CD14-positive monocyte (primary cell): ENCODE data around the gene CEP112. TPM values are rescaled to one million over a fixed set of nuclear protein-coding genes. Genes with fewer than 3 reads are reported as not detected.

Experiments used
- DNase-seq, 3 donors: peaks; one replicate each; pipeline ENCODE4 v3.0.0-alpha.2; 2011 to 2022
- H2AFZ ChIP-seq: 2 replicates; pipeline ENCODE4 v1.6.0; 2012; ENCODE audit warnings: mild to moderate bottlenecking, low read depth, low read length, inconsistent platforms; ENCODE audit not compliant: insufficient read depth, poor library complexity, severe bottlenecking
- H3K27ac ChIP-seq, 2 donors: 1 replicate in 1 of 2; 2 replicates in 1 of 2; pipeline ENCODE4 v1.5.1; 2012 to 2013; ENCODE audit warnings: low read length in 2 of 2, control low read depth in 1 of 2, inconsistent platforms in 1 of 2, low read depth in 1 of 2, mild to moderate bottlenecking in 1 of 2
- H3K27me3 ChIP-seq, 2 donors: one replicate each; pipeline versions ENCODE4 v1.6.0 to v1.6.1; 2011 to 2013; ENCODE audit warnings: low read length in 2 of 2; ENCODE audit not compliant: control insufficient read depth in 2 of 2, insufficient read depth in 2 of 2
- H3K36me3 ChIP-seq, 2 donors: replicated peaks in 1 of 2; 1 replicate in 1 of 2; 2 replicates in 1 of 2; pipeline versions ENCODE4 v1.5.1 to v1.6.1; 2012 to 2013; ENCODE audit warnings: low read length in 2 of 2, control low read depth in 1 of 2, inconsistent platforms in 1 of 2, mild to moderate bottlenecking in 1 of 2; ENCODE audit not compliant: insufficient read depth in 2 of 2, control insufficient read depth in 1 of 2
- H3K4me1 ChIP-seq, 2 donors: 1 replicate in 1 of 2; 2 replicates in 1 of 2; pipeline versions ENCODE4 v1.5.1 to v1.6.1; 2012 to 2013; ENCODE audit warnings: low read length in 2 of 2, control low read depth in 1 of 2, inconsistent platforms in 1 of 2, mild to moderate bottlenecking in 1 of 2, moderate library complexity in 1 of 2; ENCODE audit not compliant: insufficient read depth in 2 of 2, control insufficient read depth in 1 of 2
- H3K4me2 ChIP-seq: replicated peaks from 2 replicates; pipeline ENCODE3; 2012; ENCODE audit warnings: low read length, moderate library complexity, mild to moderate bottlenecking; ENCODE audit not compliant: poor library complexity, severe bottlenecking; ENCODE audit errors: extremely low read depth
- H3K4me3 ChIP-seq, 3 experiments: fragments of 200-600 bp in 1 of 3; sonication (generic) in 1 of 3; replicated peaks in 1 of 3; 1 replicate in 2 of 3; 2 replicates in 1 of 3; pipeline ENCODE4 v1.5.1; 2011 to 2013; ENCODE audit warnings: low read length in 3 of 3, mild to moderate bottlenecking in 3 of 3, control low read depth in 2 of 3, low read depth in 2 of 3, inconsistent platforms in 1 of 3, moderate library complexity in 1 of 3
- H3K79me2 ChIP-seq: 2 replicates; pipeline ENCODE4 v1.6.0; 2012; ENCODE audit warnings: mild to moderate bottlenecking, control low read depth, inconsistent platforms, low read length, moderate library complexity; ENCODE audit not compliant: insufficient read depth
- H3K9ac ChIP-seq: 2 replicates; pipeline ENCODE4 v1.6.0; 2017; ENCODE audit warnings: low read length, mild to moderate bottlenecking; ENCODE audit not compliant: insufficient read depth, poor library complexity, severe bottlenecking
- H3K9me3 ChIP-seq, 2 donors: replicated peaks in 1 of 2; 1 replicate in 1 of 2; 2 replicates in 1 of 2; pipeline versions ENCODE4 v1.5.1 to v1.6.1; 2012 to 2013; ENCODE audit warnings: low read length in 2 of 2, control low read depth in 1 of 2; ENCODE audit not compliant: control insufficient read depth in 1 of 2, insufficient read depth in 1 of 2
- H4K20me1 ChIP-seq: 2 replicates; pipeline ENCODE4 v1.6.0; 2012; ENCODE audit warnings: mild to moderate bottlenecking, low read length, control low read depth, moderate library complexity; ENCODE audit not compliant: insufficient read depth
- H3K27ac Mint-ChIP-seq, 7 donors: one replicate each; pipeline ENCODE4 v1.8.0; 2020; ENCODE audit warnings: mild to moderate bottlenecking in 7 of 7, mixed read lengths in 7 of 7, moderate library complexity in 6 of 7, inconsistent platforms in 2 of 7
- H3K27me3 Mint-ChIP-seq, 3 donors: one replicate each; pipeline ENCODE4 v1.8.0; 2021 to 2022; ENCODE audit warnings: low read depth in 3 of 3, mild to moderate bottlenecking in 3 of 3, mixed read lengths in 3 of 3, moderate library complexity in 3 of 3, inconsistent platforms in 1 of 3
- H3K36me3 Mint-ChIP-seq, 2 donors: one replicate each; pipeline ENCODE4 v1.8.0; 2020; ENCODE audit warnings: mixed read lengths in 2 of 2, inconsistent platforms in 1 of 2, mild to moderate bottlenecking in 1 of 2
- H3K4me1 Mint-ChIP-seq: one replicate; pipeline ENCODE4 v1.8.0; 2020; ENCODE audit warnings: mild to moderate bottlenecking, mixed read lengths
- H3K4me3 Mint-ChIP-seq, 2 donors: one replicate each; pipeline ENCODE4 v1.8.0; 2020; ENCODE audit warnings: mild to moderate bottlenecking in 2 of 2, mixed read lengths in 2 of 2, moderate library complexity in 1 of 2
- H3K9me3 Mint-ChIP-seq, 7 donors: one replicate each; pipeline ENCODE4 v1.8.0; 2020 to 2022; ENCODE audit warnings: mixed read lengths in 7 of 7, mild to moderate bottlenecking in 6 of 7, moderate library complexity in 6 of 7, inconsistent platforms in 2 of 7
- WGBS: methylation state at CpG from one replicate; pipeline ENCODE4 v1.1.5; 2013; ENCODE audit warnings: missing lambda C conversion rate; ENCODE audit not compliant: insufficient coverage; 5-methylcytosine and 5-hydroxymethylcytosine counted together
- intact Hi-C, 2 donors: fragments of 100-400 bp; cut with micrococcal nuclease; formaldehyde crosslinking; loops; one replicate each; pipeline versions ENCODE4 v1.15.0 to v1.15.1; 2023
- polyA plus RNA-seq, 3 donors: library from polyadenylated mRNA; depleted of rRNA in 1 of 3; unstranded in 2 of 3; stranded (reverse) in 1 of 3; fragments of 300-500 nt in 2 of 3; fragments of >200 nt in 1 of 3; fragmentation: Illumina TruSeq in 2 of 3; gene quantifications; 1 replicate in 2 of 3; 2 replicates in 1 of 3; pipeline ENCODE4 v1.2.3, GENCODE V29; 2012 to 2021
- TF ChIP-seq, protein P1 (sequence below): fragments of 200-600 bp; IDR thresholded peaks from one replicate; pipeline ENCODE4 v1.8.0; 2022; ENCODE audit warnings: antibody characterized with exemption, mild to moderate bottlenecking

CEP112 gene
- polyA plus RNA-seq, 3 donors: 0.10 TPM; not detected in 2

DNA sequence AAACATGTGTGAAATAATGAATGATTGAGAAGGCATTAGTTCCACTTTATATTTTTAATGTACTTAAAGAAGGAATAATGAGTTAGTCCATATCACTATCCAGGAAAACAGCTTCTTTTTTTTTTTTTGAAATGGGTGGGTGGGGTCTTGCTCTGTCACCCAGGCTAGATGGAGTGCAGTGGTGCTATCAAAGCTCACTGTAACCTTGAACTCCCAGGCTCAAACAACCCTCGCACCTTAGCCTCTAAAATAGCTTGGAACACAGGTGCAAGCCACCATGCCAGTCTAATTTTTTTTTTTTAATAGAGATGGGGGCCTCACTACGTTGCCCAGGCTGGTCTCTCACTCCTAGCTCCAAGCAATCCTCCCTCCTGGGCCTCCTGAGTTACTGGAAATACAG lies 275.5 kb downstream of the CEP112 start:
- Histone ChIP-seq H3K4me2 (no peak overlapping the region), H3K27me3 (no peaks in the 10 kb centered on the region), H3K36me3 (no peaks in the 10 kb centered on the region), H3K4me1 (no peaks in the 10 kb centered on the region), H3K9ac (no peak overlapping the region), H3K27ac (no peak overlapping the region), H4K20me1 (no peaks in the 10 kb centered on the region), H3K79me2 (no peaks in the 10 kb centered on the region), H3K9me3 (no peaks in the 10 kb centered on the region), H3K4me3 (no peak overlapping the region), H2AFZ (no peak overlapping the region)
- Mint-ChIP-seq H3K9me3 (peaks cover 2 to 10% (median 8%) of the 10 kb centered on the region in 7 donors), H3K27ac (no peak overlapping the region), H3K4me1 (no peaks in the 10 kb centered on the region), H3K4me3 (no peak overlapping the region), H3K27me3 (peaks cover 0 to 3% (median 1%) of the 10 kb centered on the region in 3 donors), H3K36me3 (no peaks in the 10 kb centered on the region)
- intact Hi-C loops: no loop called here
- TF ChIP-seq, protein P1, sequence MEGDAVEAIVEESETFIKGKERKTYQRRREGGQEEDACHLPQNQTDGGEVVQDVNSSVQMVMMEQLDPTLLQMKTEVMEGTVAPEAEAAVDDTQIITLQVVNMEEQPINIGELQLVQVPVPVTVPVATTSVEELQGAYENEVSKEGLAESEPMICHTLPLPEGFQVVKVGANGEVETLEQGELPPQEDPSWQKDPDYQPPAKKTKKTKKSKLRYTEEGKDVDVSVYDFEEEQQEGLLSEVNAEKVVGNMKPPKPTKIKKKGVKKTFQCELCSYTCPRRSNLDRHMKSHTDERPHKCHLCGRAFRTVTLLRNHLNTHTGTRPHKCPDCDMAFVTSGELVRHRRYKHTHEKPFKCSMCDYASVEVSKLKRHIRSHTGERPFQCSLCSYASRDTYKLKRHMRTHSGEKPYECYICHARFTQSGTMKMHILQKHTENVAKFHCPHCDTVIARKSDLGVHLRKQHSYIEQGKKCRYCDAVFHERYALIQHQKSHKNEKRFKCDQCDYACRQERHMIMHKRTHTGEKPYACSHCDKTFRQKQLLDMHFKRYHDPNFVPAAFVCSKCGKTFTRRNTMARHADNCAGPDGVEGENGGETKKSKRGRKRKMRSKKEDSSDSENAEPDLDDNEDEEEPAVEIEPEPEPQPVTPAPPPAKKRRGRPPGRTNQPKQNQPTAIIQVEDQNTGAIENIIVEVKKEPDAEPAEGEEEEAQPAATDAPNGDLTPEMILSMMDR: no peak
- WGBS: 80% methylated on average over 1 of the region's 2 CpGs
- no peak for DNase-seq

DNA sequence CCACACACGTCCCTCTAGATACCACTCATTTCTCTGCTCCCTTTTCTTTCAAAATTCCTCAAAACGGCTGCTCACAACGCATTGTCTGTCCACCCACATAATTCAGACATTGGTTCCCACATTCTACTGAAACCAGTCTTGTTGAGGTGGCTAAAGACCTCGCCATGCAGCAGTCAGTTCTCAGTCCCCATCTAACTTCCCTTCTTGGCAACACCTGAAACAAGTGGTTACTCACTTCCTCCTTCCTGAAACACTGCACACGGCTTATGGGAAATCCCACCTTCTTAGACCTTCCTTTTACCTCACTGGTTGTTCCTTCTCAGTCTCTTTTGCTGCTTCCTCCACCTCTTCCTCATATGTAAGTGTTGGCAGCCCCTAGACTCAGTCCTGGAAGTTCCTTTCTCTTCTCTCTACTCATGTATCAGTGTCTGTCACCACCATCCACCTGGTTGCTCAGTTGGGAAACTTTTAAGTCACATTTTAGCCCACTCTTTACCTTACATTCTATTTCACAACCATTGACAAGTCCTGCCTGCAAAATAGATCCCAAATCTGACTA lies 277.1 kb downstream of the CEP112 start:
- Histone ChIP-seq H4K20me1 (no peaks in the 10 kb centered on the region), H3K9me3 (no peaks in the 10 kb centered on the region), H3K27ac (no peak overlapping the region), H3K4me2 (no peak overlapping the region), H2AFZ (no peak overlapping the region), H3K27me3 (no peaks in the 10 kb centered on the region), H3K79me2 (no peaks in the 10 kb centered on the region), H3K36me3 (no peaks in the 10 kb centered on the region), H3K9ac (no peak overlapping the region), H3K4me1 (no peaks in the 10 kb centered on the region), H3K4me3 (no peak overlapping the region)
- no peak overlapping the region for H3K4me3 Mint-ChIP-seq
- intact Hi-C loops: no loop called here
- H3K36me3 Mint-ChIP-seq: no peaks in the 10 kb centered on the region
- 76% methylated on average over 2 of the region's 5 CpGs for WGBS
- no peak overlapping the region for H3K27ac Mint-ChIP-seq
- DNase-seq: no peak
- TF ChIP-seq, protein P1: no peak
- peaks cover 0 to 2% (median 1%) of the 10 kb centered on the region in 3 donors for H3K27me3 Mint-ChIP-seq
- H3K9me3 Mint-ChIP-seq: peaks cover 2 to 16% (median 8%) of the 10 kb centered on the region in 7 donors
- no peaks in the 10 kb centered on the region for H3K4me1 Mint-ChIP-seq
